SK-N-MC (cell line): ENCODE data around the gene PCSK5.
"Not testable (repeated sequence)": the region's sequence is repeated elsewhere in the genome, so short reads cannot be mapped to it uniquely, and the experiment has no call there.

ENCODE experiments used
- EZH2 ChIP-seq: fragments of 200-600 bp; sonication (generic); IDR thresholded peaks from one replicate; pipeline ENCODE4 v1.6.1; 2017; ENCODE audit warnings: antibody characterized with exemption
- POLR2AphosphoS5 ChIP-seq: IDR thresholded peaks from 2 replicates; pipeline ENCODE4 v1.6.1; 2012; ENCODE audit warnings: mild to moderate bottlenecking, low read depth, low read length, borderline replicate concordance

DNA sequence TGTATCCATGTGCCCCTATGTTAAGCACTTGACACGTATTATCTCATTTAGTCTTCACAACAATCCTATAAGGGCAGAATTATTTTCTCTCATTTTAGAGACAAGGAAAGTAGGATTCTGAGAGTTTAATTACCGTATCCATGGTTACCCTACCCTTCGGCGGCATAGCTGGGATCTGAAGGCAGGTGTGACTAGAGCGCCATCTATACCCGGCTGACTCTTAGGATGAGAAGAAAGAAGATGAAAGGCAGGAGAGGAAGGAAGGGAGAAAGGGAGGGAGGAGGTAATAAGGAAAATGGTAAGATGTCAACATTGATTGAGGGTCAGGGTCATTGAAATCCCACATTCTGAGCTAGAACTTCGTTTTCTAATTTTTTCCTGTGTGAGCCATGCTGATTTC, 416.6 kb downstream of the PCSK5 start:
- TF ChIP-seq POLR2AphosphoS5, EZH2: not testable (repeated sequence)
